ENCODE results near the gene YJEFN3. TPM values are rescaled to one million over a fixed set of nuclear protein-coding genes. Genes with fewer than 3 reads are reported as not detected.

YJEFN3 gene
- polyA plus RNA-seq, 2 of the 4 experiments (the other 2 are of a cell fraction): 3.2 to 7.2 TPM

- FAIRE-seq: no peak
- WGBS (ENCODE audit: missing lambda C conversion rate): 17% methylated on average over 1 of the region's 15 CpGs
- Histone ChIP-seq H3K4me1 (no peaks in the 10 kb centered on the region), H3K4me2 (no peak overlapping the region), H3K4me3 (no peak overlapping the region), H3K9me3 (no peaks in the 10 kb centered on the region), H3K27ac (no peak overlapping the region)
- ChIA-PET POLR2A (interaction anchor here (0.5 kb wide), 1 partner anchor 17 kb away, joined by 3 read pairs; no protein-coding TSS in a partner anchor), CTCF (interaction anchor here (0.8 to 12.3 kb wide), 2 partner anchors 18 to 62 kb away, joined by 3 to 79 read pairs; partner anchors contain the start of gene YJEFN3)
- no peak for ATAC-seq
- DNase-seq (ENCODE audit: low read depth in 1 of 2, low spot score in 1 of 2): no peak
- TF ChIP-seq FOXS1 (CRISPR knock-in tag; IDR thresholded peaks at IDR 0.05) (no peak), EP300 (IDR thresholded peaks at IDR 0.05) (no peak), MYC (IDR thresholded peaks at IDR 0.05; ENCODE audit: borderline replicate concordance, low read length) (no peak), RCOR1 (IDR thresholded peaks at IDR 0.05; ENCODE audit: low read depth, low read length) (no peak), ZFP36 (IDR thresholded peaks at IDR 0.05; ENCODE audit: borderline replicate concordance, partially characterized antibody) (no peak), CHD2 (IDR thresholded peaks at IDR 0.05; ENCODE audit: low read length, partially characterized antibody) (no peak), JUNB (IDR thresholded peaks at IDR 0.05) (no peak), RAD21 (conservative IDR thresholded peaks at IDR 0.05 in 1 of 2, IDR thresholded peaks at IDR 0.05 in 1 of 2) (no peak), CBX8 (IDR thresholded peaks at IDR 0.05) (no peak), BHLHE40 (IDR thresholded peaks at IDR 0.05; ENCODE audit: low read depth, low read length) (no peak), TP53 (CRISPR knock-in tag; IDR thresholded peaks at IDR 0.05) (no peak), EHMT2 (IDR thresholded peaks at IDR 0.05; ENCODE audit: low read depth) (no peak), ZNF302 (CRISPR knock-in tag; IDR thresholded peaks at IDR 0.05) (no peak), HDAC2 (IDR thresholded peaks at IDR 0.05) (no peak), JUN (IDR thresholded peaks at IDR 0.05) (no peak)
- TF ChIP-seq, protein P1, sequence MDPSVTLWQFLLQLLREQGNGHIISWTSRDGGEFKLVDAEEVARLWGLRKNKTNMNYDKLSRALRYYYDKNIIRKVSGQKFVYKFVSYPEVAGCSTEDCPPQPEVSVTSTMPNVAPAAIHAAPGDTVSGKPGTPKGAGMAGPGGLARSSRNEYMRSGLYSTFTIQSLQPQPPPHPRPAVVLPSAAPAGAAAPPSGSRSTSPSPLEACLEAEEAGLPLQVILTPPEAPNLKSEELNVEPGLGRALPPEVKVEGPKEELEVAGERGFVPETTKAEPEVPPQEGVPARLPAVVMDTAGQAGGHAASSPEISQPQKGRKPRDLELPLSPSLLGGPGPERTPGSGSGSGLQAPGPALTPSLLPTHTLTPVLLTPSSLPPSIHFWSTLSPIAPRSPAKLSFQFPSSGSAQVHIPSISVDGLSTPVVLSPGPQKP (IDR thresholded peaks at IDR 0.05; ENCODE audit: low read depth, low read length): no peak
These were observed 19.1 kb downstream of the YJEFN3 start for GRCh38 chr19:19547674-19548336.

DNA sequence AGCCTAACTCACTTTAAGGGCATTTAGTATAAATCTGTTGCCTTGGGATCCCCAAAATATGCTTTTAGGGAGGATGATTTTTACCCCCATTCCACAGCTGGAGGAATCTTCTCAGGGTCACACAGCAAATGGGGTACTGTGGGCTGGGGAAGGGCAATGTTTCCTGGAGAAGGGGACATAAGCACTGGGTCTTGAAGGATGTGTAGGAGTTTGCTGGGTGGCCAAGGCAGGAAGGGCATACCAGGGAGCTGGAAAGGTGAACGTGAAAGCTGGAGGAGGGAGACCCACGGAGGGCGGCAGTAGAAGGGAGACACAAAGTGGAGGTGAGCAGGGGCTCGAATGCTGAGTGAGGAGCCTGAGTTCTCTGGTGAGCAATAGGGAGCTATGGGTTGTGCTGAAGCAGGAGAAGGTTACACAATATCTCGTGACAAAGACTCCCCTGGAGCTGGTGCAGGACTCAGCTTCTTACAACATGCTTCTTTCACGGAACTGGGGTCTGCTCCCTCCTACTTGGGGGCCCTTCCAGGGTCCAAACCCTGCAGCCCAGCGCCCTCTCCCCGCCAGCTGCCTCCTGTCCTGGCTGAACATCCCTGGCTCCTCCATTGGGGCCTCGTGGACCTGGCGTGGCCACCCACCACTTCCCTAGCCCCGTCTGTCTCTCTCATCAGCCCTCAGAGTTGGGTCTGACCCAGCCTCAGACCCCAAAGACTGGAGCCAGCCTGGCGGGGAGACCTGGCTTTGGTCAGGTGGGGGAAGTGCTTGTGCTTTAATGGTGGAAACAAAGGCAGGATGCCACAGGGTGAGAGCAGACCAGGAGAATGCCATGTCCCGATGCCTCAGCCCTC is 20.4 kb downstream of the YJEFN3 start:
- DNase-seq (ENCODE audit: low read depth in 1 of 2, low spot score in 1 of 2) (no peak), ATAC-seq (no peak), FAIRE-seq (no peak)
- H3K27ac ChIP-seq: no peak overlapping the region
- WGBS (ENCODE audit: missing lambda C conversion rate): 44% methylated on average over 12 of the region's 13 CpGs
- no peaks in the 10 kb centered on the region for H3K9me3 ChIP-seq
- peak; percentile 17 for TF ChIP-seq ZFP36 (IDR thresholded peaks at IDR 0.05; ENCODE audit: borderline replicate concordance, partially characterized antibody)
- TF ChIP-seq EP300 (IDR thresholded peaks at IDR 0.05): no peak
- no peak for TF ChIP-seq POLR2AphosphoS2 (conservative IDR thresholded peaks at IDR 0.05; ENCODE audit: low read length)
- POLR2A ChIA-PET: no interaction called here
- H3K4me3 ChIP-seq: no peak overlapping the region
- no peaks in the 10 kb centered on the region for H3K4me1 ChIP-seq
- H3K4me2 ChIP-seq: no peak overlapping the region
- CTCF ChIA-PET: interaction anchor here (12.3 kb wide), 1 partner anchor 19 kb away, joined by 79 read pairs; the partner anchor contains the start of gene YJEFN3

GRCh38 chr19:19549804-19550464 is 21.2 kb downstream of the YJEFN3 start:
- Histone ChIP-seq H3K27ac (no peak overlapping the region), H3K4me1 (no peaks in the 10 kb centered on the region), H3K4me2 (no peak overlapping the region), H3K9me3 (no peaks in the 10 kb centered on the region), H3K4me3 (no peak overlapping the region)
- ChIA-PET POLR2A (no interaction called here), CTCF (interaction anchor here (2.8 to 12.3 kb wide), 2 partner anchors 20 to 94 kb away, joined by 10 to 79 read pairs; partner anchors contain the start of genes GMIP and YJEFN3)
- no peak for ATAC-seq
- WGBS (ENCODE audit: missing lambda C conversion rate): 51% methylated on average over 17 of the region's 23 CpGs
- no peak for FAIRE-seq
- DNase-seq (ENCODE audit: low read depth in 1 of 2, low spot score in 1 of 2): no peak
- TF ChIP-seq CBX2 (IDR thresholded peaks at IDR 0.05; ENCODE audit: borderline replicate concordance, low read depth): no peak
- no peak for TF ChIP-seq PHF8 (IDR thresholded peaks at IDR 0.05; ENCODE audit: borderline replicate concordance, low read depth)

All from A549 (cell line).